8988T (cell line): Measurements from ENCODE around the gene ENPP6.

Experiments used
- DNase-seq: peaks from one replicate; pipeline ENCODE4 v3.0.0; 2011

The ENPP6 gene

DNA sequence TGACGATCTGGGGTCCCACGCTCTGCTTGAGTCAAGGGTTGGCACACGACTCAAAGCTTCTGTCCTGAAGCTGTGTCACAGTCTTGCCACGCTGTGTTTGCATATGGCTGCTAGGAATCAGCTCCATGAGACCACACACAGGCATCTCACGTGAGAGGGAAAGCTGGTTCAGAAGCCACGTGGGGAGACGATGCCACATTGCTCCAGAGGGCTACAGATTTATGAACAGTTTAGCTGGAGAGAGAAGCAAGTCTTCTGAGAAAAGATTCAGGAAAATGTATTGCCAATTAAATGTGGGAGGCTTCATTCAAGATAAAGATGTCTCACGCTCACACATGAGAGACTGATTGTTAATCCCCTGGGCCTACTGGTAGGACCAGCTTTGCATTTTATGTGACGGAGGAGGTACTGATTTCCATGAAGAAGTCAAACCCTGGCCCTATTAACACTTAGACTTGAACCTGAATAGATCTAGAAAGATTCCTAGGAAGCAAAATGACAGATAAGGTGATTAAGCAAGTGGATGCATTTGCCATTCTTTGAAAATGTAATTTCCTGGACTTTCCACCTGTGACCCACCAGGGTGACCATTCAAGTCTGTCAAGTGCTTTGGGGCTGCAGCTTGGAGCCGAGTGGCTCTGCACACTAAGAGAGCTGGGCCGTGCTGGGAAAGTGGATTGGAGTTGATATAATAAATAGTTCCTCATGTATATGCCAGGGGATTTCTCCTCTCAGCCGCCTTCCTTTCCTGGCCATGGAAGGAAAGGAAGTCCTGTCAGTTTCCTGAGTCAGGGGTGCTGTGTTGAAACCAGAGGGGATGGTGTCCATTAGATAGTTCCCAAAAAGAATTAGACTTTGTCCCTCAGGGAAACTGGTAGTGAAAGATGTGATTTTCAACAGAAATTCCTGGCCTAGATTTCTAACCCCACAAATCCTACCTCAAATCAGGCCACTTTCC lies 29.0 kb downstream of the ENPP6 start:
- no peak for DNase-seq

DNA sequence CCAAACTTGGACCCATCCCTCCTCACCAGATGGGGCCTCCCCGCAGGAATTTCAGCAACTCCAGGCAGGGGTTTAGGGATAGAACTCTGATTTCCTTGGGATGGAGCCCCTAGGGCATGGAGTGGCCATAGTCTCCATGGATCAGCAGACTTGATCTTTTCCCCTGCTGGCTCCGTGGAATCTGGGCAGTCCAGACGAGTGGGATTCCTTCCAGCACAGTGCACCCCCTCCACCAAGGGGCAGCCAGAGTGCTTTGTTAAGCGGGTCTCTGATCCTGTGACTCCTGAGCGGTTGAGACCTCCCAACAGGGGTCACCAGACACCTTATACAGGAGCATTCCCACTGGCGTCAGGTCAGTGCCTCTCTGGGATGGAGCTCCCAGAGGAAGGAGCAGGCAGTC lies 40.4 kb downstream of the ENPP6 start:
- no peak for DNase-seq

GRCh38 chr4:184174571-184175488 lies 42.8 kb downstream of the ENPP6 start:
- no peak for DNase-seq

DNA sequence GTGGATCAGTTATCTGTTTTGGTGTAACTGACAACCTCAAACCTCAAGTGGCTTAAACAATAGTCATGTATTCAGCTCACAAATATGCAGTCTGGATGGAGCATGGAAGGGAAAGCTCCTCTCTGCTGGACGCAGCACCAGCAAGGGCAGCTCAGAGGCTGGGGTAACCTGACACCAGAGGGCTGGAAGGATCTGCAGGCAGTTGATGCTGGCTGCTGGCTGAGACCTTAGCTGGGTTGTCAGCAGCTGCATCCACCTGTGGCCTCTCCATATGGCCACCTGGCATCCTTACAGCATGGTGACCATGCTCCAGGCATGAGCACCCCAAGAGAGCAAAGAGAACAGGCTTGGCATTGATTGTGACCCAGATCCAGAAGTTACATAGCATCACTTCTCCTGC lies 46.7 kb downstream of the ENPP6 start:
- DNase-seq, result no peak

- no peak for DNase-seq
Measured at GRCh38 chr4:184169225-184169867, 48.3 kb downstream of the ENPP6 start.

DNA sequence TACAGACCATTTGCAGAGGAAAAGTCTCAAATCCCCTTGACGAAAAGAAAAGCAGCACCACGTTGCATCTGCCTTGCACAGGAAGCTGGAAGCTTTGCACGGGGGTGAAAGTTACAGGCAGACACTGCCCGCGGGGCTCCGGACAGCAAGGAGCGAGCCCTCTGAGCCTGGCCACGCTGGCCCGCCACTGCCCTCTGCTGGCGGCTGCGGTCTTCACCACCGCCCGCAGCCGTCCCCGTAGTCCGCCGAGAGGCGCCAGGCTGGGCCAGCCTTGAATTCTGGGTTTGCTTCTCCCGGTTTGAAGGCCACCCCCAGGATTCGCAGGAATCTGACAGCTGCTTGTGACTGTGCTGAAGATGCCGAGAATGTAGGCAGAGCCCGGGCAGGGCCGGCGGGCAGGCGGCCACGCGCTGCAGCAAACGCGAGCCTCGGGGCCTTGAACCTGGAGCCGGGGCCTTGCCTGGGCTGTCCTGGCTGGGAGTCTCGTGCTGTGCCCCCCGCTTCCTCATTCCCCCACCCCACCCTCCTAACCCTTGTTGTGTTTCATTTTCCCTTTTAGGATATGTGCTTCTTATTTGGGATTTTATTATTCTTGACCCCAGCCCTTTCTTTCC lies 49.2 kb downstream of the ENPP6 start:
- peak; percentile 70 for DNase-seq

DNA sequence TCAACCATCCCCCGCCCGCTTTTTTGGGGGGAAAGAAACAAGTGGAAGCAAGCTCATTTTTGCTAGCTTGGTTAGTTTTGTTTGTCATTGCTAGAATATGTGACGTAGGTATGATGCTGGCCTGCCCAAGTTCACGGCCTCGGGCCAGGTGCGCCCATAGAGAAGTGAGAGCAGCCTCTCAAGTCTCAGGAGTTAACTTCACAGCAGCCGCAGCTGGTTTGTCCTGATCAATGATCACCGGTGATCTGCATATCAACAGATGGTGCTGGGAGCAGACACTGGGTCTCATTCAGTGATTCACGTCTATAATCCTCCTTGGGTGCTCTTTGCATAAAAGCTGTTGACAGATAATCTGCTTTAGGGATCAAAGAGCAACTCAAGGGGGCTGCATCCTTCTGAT lies 50.1 kb downstream of the ENPP6 start:
- DNase-seq, result no peak

DNA sequence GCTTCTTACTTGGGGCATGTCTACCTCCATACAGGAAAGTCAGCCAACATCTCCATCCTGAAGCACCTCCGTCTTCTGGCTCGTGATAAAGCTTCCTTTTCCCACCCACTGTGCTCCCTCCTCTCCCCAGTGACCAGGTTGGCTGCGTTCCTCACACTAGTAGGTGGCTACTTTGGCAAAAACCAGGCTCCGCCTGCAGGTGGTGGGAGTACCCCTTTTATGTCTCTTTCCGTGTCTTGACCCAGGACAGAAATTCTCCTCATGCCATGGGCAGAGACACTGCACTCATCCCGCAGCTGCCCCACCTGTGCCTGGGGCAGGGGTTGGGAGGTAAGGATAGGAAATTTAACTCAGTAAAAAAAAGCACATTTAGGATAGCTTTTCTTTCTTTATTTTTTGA lies 50.9 kb downstream of the ENPP6 start:
- no peak for DNase-seq

DNA sequence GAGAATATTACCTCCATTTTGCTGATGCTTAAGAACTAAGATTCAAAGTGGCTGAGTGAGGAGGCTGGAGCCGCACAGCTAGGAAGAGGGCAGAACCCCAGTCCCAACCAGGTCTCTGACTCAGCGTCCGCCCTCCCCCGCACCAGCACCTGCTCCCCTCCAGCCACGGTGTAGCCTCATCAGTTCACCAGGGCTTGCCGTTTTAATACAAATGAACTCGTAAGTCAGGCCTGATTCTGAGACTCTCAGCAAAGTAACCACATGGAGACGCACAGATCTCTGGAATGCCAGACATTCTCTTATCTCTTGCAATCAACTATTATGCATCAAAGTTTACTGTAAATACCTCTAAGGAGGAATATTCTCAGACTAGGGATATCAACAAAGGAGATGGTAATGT lies 52.4 kb downstream of the ENPP6 start:
- DNase-seq, result no peak

GRCh38 chr4:184163813-184164212 lies 53.9 kb downstream of the ENPP6 start:
- peak; percentile 59 for DNase-seq

GRCh38 chr4:184162596-184162995 lies 55.1 kb downstream of the ENPP6 start:
- no peak for DNase-seq

- no peak for DNase-seq
Measured at GRCh38 chr4:184157322-184157721, 60.4 kb downstream of the ENPP6 start.

DNA sequence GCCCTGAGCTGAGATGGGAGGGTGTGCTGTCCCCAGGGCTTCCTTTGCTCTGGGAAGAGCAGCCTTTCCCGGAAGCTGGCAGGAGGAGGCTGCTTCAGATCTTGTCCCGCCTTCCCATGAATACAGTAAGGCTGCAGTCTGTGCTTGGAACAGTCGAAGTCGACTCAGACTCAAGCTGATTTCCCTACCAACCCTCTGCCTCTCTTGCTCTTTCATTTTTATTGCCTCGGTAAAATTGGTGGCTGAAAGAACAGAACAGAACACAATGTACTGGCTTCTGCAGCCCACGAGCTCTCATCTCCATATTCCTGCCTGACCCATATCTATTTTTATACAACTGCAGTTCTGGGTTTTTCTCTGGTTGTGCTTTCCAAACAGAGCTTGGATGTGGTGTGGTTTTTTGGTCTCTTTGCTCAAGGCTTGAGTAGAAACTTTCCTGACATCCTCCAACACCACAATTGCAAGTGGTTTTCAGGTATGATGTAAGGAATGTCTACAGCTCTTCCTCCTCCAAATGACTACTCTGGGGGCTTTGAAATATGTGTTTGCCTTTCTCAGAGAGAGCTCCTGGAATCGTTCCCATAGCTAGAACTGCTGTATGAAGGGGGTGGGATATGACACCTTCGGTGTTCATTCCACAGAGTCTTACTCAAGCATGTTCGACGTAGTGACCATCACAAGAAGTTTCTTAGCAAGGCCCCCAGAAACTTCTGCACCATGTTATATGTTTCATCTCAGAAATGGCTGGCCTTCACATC lies 61.3 kb downstream of the ENPP6 start:
- DNase-seq, result no peak

DNA sequence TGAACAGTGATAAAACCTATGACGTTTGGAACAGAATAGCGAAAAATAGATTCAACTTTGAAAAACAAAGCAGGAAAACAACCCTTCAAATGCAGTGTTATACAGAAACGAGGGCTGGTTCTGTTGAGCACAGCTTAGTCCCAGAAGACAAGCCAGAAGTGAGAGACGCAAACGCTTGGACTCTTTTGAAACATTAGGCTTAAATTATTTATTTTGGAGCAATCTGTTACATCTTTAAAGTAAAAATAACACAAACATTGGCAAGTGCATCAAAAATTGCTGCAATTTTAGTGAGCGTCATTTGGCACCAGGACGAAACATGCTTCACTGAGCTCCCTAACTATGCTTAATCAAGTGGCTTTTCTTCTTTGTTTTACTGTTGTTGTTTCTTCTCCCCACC lies 63.5 kb downstream of the ENPP6 start:
- no peak for DNase-seq

DNA sequence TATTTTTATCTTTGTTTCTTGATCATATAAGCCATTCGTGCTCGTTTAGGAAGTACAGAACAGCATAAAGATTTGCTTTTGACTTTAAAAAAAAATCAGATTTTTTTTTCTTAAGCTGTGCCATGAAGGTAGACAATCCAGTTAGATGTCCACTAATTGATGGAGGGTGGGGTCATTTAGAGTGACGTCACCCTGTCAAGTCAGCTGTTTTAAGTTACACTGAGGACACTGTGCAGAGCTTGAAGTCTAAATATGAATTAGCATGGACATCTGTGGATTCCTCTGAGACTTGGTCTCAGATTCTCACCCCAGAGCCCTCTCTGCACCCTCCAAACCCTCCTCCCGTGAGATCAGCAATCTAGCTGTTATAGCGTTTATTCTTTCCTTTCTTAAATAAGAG lies 63.9 kb downstream of the ENPP6 start:
- DNase-seq, result no peak

DNA sequence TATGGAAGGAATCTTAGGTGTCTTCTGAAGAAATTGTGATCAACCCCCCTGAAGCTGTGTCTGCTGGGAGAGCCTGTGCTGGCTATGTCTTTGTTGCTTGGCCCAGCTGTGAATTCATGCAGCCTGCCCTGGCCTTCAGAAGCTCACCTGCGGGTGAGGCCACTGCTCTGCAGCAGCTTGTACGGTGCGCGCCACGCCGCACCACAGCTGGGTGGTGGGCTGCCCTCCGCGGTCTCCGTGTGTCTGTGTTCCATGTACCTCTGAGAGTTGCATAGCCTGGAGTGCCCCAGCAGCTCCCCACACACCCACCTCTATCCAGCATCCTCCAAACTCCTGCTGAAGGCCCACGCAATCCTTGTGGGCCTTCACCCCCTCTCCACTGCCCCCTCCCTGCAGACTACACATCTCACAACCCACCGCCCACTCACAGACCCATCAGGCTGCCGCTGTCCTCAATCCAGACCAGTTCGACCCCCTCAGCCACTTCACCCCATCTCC lies 65.6 kb downstream of the ENPP6 start:
- DNase-seq, result no peak

DNA sequence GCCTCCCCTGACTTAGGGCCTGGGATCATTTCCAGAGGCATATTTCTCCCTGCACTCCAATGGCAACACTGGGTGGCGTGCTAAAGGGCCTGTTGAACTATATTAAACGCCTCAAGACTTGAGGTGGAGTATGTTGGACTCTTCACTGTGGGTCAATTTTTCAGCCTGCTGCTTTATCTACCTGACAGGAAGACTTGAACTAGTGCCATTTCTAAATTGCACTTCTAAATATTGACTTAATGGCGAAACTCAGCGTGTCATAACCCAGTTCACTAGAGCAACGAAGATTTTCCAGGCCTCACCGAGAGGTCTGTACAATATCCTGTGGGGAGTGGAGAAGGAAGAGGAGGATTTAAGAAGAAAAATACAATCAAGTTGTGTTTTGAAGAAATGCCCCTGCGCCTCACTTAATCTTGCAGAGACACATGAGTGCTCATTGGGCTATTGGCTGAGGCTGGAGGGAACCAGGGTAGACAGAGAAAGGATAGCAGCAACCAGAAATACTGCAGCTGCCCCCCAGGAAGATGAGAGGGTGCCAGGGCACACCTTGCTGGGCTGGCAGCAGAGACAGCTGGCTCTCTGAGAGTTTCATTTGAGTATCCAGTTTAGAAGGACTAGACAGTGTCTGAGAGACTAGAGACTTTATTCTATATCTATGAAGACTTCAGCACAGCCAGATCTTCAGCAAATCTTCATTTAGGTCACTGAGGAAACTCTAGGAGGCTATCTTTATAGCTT lies 67.4 kb downstream of the ENPP6 start:
- DNase-seq, result no peak

DNA sequence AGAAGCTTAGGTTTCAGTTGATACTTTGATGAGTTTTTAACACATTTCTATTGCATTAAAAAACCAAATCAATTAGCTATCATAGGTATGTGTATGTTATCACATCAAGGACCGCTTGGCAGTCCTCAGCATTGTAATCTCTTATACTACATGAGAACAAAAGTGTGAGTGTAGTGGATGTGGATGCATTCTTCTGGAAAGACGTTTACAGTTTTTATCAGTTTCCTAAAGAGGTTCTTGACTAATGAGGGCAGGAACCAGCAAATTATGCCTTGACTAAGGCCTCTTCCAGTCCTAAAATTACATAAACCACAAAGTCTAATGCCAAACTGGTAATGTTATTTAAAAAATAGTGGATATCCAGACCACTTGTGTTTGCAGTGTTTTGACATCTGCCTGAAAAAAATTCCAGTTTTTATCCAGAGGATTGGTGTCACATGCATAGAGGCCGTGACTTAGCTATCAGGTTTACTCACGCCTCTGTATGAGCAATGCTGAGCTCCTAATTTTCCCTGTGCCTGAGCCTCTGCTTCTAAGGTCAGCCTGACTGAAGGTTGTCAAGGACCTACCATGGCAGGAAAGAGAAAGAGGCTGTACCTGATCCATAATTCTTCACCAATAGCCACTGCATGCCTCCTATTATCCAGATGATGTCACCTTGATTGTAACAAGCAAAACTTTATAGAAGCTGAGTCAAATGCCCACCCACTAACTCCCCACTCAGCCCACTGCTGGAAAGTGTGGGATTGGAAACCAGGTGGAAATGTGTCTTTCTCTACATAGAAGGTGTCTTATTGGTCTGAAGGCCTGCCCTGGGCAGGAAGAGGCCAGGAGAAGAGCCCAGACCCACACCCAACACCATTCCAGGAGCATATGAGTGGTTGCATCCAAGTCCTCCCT lies 68.7 kb downstream of the ENPP6 start:
- no peak for DNase-seq

GRCh38 chr4:184147858-184148737 lies 69.6 kb downstream of the ENPP6 start:
- DNase-seq, result no peak
